ENCODE measurements around the gene TGFBI.
"Not testable (repeated sequence)": the region's sequence is repeated elsewhere in the genome, so short reads cannot be mapped to it uniquely, and the experiment has no call there.

TGFBI gene

DNA sequence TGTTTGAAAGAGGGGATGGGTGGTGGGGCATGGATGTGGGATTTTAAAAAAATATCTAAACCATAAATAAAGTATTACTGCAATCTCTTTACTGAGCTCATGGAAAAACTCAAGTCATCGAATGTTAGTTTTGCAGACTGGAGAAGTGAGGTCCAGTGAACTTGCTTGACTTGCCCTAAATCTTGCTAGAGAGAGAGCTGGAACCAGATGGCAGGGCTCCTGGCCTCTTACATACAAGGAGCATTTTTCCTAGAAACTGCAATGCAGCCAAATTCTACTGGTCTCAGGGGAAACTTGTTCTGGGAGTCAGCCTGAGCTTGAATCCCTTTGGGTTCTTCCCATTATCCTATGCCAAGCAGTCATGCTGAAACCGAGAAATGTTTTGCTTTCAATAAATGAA, 2.9 kb upstream of the TGFBI start:
- DNase-seq (ENCODE audit: low spot score) = no peak

DNA sequence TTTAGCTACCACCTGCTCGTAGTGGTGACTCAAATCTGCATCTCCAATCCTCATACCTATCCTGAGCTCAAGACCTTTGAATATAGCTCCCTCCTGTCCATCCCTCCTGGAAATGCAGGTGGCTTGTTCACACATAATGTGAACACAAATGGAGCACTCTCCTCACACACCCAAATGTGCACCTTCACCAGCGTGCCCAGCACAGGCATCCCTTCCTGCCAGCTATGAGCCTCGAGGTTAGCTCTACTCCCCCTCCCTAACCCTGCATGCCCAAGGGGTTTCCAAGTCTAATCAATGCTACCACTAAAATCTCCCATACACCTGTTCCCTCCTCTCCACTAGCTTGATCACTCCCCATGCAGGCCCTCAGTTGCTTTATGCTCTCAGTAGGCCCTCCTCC, 2.2 kb upstream of the TGFBI start:
- DNase-seq (ENCODE audit: low spot score) = no peak

DNA sequence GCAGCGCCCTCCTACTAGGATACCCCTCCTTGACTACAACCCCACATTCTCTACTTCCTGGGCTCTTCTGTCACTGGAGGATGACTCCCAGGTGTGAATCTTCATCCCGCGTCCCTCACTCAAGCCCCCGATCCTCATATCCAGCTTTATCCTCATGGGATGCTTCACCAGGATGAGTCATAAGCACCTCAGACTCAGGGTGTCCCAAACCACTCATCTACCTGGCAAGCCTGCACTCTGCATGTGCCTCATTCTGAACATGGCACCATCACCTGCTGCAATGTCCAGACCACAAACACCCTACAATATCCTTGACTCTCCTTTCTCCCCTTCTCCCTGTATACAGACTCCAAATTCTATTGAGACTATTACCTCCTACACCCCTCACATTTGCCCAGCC, 1.5 kb upstream of the TGFBI start:
- no peak for DNase-seq (ENCODE audit: low spot score)

DNA sequence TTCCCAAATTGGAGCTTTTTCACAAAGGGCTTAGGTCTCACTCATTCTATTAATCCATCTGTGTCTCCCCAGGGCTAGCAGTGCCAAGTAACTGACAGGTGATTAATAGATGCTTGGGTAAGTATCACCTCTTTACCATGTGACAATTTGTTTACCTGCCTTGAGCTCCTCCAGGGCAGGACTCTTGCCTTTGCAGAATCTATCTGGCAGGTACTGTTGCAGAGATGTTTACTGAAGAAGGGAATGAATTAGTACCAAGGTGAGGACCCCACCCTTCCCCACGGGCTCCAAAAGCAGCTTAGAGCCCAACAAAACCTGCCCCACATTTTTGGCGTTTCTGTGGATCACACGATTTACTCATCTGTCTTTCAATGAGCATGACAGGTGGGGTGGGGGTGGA, 698 bp upstream of the TGFBI start:
- DNase-seq (ENCODE audit: low spot score) = no peak

DNA sequence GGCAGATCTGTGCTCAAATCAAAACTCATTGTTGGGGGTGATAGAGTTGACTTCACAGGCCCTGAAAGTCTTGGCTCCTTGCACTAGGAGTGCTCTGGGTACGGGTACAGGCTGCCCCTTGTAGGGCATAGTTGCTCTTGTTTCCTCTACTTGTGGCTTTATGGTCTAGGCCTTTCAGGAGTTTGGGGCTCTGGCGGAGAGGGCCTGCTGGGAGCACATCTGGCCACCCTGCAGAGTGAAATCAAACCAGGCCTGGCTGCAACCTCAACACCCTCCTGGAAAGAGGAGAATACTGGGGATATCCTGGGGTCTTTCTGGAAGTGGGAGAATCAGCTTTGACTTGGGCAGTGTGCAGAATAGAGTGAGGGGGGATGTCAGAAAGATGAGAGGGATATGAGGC, 1.5 kb downstream of the TGFBI start:
- no peak for DNase-seq (ENCODE audit: low spot score)

DNA sequence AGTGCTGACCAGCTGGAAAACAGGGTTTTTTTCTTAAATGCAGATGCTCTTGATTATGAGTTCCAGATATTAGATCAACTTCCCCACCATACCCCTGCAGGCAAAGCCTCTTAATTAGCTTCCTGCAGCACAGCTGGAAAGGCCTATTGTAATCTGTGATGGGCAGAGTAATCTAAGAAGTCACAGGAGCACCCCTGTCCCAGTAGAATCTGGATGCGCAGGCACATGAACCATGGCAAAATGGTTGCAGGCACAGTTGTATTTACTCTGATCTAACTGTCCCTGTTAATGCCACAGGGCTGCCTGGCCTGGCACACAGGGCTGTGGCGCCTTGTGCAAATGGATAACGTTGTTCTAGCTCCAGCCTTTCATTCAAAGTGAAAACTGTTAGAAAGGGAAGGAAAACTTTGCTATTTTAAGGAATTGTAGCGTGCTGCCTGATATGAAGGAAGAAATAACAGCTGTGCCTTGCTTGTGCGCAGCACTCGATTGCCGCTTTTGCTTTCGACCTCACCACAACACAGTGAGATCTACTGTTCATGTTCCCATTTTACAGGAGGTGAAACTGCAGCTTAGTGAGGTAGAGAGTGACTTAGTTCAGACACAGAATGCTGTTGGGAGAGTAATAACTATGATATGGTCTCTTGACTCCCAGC, 2.3 kb downstream of the TGFBI start:
- DNase-seq (ENCODE audit: low spot score) = no peak

DNA sequence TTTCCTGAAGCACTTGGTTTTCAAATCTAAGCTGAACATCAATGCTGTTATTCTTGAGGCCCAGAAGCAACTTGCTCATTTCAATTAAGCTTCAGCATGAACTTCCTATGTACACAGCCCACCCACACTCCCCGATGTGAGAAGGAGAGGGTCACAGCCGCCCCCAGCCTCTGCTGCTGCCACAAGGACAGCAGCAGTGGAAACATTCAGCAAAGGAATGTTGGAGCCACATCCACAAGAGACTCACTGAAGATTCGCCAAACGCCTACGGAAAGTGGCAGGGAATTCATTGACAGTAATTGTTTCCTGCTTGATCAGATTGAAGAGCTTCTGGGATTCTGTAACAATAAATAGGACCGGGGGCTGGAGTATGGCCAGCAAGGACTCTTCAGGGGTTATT, 2.9 kb downstream of the TGFBI start:
- DNase-seq (ENCODE audit: low spot score) = no peak

DNA sequence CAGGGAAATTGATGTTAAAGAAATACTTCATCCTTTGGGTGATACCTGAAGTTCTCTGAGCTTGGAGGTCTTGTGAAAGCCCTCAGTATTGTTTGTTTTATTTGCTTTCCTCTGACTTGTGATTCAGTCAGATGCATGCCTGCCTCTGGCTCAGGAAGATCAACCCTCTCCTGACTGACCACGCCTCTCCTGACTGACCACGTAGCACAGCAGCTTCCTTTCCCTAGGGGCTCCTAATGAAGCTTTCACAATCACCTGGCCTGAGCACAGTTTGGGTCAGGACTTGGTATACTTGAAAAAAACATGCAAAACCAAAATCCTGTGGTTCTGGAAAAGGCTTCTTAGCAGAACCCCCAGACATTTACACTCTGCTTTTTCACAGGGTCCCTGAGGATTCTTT, 3.8 kb downstream of the TGFBI start:
- no peak for DNase-seq (ENCODE audit: low spot score)

DNA sequence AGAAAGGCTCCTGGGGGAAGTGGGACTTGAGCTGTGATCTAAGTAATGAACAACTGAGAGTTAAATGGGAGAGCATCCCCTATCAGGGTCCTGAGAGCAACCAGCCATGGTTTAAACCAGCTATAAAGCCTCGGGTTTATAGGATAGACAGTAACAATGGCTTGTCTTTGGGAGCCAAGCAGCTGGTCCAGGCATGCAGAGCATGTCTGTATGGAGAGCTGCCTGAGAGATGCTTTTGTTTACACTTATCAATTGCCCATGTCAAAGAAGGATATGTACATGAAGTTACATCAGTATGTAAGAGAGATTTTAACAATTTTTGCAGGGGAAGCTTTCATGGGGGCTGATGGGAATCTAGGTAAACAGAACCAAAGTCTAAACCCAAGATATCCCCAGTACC, 4.4 kb downstream of the TGFBI start:
- DNase-seq (ENCODE audit: low spot score) = no peak

DNA sequence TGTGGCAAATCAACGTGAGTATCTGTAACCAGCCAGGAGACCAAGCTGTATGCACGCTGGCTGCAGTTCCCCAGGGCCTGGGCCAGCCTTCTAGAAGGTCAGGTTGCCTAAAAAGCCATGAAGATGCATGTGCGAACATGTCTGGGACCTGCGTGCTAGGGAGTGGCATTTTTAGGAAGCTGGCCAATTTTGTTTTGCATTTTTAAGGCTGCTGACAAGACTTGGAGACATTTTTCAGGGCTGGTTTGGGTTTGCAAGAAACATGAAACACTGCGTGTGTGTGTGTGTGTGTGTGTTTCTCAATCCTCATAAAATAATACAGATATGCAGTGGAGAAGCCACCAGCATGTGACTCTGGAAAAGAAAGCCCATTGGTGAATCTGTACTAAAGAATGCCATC, 5.1 kb downstream of the TGFBI start:
- no peak for DNase-seq (ENCODE audit: low spot score)

DNA sequence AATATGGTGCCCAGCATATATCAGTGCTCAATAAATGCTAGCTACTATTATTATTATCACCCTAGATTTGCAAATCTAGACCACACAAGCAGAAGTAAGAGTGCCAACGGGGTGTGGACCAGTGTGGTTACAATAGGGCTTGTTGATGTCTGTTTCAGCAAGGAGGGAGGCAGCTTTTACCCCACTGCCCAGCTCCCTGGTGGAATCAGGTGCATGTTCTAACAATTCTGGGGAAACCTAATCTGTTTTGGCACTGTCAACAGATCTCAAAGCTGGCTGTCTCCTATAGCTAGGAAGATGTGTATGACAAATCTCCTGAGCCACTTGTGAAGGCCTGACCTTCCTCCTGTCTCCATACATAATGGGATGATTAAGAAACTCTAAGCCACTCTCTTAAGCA, 5.7 kb downstream of the TGFBI start:
- DNase-seq (ENCODE audit: low spot score) = no peak

DNA sequence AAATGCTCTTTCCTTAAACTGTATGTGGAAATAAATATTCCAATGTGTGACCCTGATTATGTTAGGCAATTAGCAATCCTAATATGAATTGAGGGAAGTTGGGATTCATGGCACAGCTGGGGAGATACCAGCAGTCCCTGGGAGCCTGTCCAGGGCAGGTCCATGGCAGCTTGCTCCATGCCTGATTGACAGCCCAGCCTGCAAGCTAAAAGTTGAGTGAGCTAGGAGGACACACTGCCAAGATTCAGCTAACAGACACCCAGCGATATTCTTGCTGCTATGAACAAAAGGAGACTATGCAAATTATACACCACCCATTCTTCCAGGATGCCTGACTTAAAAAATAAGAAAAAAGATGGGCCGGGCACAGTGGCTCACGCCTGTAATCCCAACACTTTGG, 6.2 kb downstream of the TGFBI start:
- DNase-seq (ENCODE audit: low spot score) = no peak

DNA sequence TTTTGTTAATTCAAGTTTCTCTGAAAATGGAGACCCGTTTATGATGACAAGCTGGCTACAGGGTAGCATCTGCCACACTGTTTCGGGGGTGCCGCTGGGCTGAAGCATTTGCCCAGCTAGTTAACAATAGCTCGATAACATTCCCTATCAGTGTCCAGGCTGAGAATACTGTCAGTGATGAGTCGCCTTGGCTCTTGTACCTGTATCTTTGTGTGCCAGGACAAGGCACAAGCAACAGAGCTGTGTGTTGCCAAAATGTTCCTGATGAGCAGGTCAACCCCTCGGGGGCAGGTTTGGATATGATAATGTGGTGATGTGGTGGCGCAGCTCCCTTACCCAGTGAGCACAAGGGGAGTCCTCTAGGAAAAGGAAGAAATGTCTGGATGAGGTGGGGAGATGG, 7.0 kb downstream of the TGFBI start:
- no peak for DNase-seq (ENCODE audit: low spot score)

DNA sequence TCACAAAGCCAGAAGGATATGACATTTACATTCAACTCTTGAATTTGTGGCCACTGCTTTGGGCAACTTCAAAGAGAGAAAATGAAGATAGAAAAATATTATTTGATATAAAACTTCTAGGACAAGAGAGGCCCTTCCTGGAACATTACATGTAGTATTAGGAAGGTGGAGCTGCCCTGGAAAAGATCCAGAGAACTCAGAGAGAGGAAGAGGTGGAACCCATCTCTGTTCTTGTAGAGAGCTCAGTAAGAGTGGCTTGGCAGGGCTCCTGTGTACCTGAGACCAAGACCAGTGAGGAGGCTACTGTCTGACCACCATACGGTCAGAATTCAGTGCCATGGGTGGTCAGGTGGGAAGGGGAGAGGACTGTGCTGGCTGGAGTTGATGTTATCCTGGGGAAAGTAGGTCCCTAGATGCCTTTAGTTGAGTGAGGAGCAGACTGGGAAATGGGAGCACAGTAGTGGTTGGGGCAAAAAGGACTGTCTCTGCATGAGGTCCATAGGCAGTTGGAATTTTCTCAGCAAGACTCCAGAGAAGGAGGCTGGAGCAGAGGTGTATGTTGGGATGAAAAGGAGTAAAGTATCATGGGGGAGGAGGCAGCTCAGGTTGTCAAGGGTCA, 7.6 kb downstream of the TGFBI start:
- DNase-seq (ENCODE audit: low spot score) = no peak

DNA sequence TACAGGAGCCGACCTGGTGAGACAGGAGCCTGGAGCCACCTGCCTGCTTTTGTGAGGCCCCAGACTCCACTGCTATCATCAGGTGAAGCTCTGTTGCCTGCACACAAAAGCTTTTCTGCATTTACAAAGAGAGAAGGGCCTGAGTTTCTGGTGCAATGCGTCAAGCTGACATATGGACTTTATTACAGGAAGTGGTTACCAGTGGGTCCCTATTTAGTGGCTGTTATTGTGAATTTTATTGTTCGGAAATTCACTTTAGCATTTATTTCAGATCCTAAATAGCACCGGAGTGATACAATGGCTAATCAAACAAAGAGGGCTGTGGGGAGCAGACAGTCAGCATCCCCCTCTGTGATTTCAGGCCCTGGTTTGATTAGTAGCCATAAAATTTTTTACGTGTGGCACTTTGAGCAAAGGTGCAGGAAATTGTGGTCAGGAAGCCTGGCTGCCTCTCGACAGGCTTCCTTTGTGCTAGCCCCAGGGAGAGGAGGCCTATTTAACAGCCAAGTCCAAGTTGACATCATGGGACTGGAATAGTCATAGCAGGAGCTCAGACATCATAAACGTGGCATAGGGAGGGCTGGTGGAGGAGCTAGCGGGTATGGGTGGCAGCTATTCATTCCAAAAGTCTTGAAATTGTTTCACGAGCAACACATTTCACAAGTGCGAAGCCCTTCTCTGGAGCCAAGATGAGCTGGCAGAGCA, 8.4 kb downstream of the TGFBI start:
- no peak for DNase-seq (ENCODE audit: low spot score)

DNA sequence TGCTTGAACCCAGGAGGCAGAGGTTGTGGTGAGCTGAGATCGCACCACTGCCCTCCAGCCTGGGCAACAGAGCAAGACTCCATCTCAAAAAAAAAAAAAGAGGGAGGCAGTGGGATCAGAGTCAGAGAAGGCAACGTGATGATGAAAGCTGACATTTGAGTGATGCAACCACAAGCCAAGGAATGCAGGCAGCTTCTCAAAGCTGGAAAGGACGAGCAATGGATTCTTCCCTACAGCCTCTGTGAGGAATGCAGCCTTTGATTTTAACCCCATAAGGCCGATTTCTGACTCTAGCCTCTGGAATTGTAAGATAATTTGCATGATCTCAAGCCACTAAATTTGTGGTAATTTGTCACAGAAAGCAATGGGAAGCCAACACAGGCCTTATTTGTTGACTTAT, 9.8 kb downstream of the TGFBI start:
- DNase-seq (ENCODE audit: low spot score) = no peak

DNA sequence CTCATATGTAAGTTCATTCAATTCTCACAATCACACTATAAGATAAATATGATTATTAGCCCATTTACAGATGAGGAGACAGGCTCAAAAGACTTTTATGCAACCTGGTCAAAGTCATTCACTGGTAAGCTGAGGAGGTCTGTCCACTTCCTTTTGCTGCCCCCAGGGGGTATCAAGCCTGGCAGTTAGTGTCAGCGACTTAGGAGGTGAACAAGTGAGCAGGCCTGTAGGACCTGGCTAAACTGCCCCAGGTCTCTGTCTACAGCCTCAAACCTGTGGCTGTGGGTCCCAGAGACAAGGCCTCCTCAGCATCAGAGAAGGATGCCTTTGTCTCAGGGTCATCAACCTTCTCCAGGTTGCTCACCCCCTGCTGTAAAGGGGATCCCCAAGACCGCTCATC, 10.4 kb downstream of the TGFBI start:
- no peak for DNase-seq (ENCODE audit: low spot score)

DNA sequence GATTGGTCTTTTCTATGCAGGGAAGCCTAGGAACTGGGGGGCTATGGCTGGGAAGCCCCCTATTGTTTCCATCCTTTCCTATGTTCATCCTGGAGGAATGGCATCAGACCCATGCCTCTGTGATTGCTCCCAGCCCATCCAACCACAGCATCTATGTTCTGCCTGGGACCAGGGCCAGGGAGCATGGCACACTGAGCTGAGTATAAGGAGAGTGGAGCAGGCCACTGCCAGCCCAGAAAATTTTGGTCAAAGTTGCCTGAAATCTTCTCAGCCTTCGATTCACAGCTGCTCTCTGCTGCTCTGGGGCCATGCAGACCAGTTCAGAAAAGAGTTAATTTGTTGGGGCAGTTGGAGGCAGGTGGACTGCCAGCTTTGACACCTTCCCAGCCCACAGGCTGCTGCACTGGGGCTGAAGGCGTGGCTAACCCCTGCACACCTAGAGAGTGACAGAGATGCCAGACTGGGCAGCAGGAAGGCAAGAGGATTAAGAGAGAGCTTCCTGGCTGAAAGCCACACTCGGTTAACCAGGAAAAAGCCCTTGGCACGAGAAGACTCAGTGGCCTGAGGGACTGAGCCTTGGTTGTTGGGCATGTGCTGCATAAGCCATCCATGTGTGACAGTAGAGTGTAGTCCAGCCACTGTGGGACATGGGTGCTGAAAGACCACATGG, 12.1 kb downstream of the TGFBI start:
- DNase-seq (ENCODE audit: low spot score) = no peak

DNA sequence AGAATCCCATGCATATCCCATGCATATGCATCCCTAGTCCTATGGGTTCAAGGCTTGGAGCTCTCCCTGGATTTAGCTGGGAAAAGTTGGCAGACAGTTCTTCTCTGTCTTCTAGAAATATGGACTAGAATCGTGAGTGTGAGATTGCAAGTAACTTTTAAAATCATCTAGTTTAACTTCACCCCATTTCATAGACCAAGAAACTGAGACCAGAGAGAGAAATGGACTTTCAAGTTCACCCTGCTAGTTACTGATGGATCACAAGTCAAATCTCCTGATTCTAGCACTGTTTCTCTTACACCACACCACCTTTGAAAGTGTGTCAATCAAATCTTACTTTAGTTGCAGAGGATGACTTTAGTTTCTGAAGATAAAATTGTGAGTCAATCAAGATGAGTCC, 13.4 kb downstream of the TGFBI start:
- DNase-seq (ENCODE audit: low spot score) = no peak

DNA sequence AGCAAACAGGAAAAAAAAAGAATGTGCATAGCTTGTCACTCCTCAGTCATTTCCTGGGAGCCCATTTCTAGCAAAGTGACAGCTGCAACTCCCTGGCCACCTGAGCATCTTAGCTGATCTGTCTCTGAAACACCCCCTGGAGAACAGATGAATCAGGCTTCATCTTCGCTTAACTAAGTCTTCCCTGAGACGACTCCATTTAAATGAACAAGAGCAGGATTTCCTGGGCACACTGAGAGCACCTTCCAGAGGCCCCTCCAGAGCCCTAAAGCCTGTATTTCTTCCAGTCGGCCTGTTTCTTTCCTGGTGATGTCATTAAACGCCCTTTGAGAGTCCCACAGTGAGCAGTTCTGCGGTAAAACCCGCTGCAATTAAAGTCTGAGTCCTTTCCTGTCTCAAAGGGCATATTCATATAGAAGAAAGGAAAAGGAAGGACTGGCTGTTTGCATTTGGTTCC, 13.9 kb downstream of the TGFBI start:
- DNase-seq (ENCODE audit: low spot score) = no peak

DNA sequence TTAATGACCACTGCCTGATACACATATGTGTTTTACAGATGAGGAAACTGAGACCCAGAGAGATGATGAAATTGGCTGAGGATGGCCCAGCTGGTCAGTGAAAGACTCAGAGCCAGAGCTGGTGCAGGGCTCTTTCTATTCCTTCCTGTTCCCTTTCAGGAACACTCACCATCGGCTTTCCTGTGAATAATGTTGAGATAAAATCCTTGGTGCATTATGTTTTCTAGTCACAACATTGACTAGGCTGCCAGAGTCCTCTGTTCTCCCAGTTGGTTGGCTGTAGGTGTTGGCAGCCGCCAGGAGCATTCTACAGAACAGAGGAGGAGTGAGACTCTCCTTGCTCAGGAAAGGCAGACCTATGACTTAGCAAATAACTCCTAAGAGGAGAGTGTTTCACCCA, 14.8 kb downstream of the TGFBI start:
- DNase-seq (ENCODE audit: low spot score) = no peak

DNA sequence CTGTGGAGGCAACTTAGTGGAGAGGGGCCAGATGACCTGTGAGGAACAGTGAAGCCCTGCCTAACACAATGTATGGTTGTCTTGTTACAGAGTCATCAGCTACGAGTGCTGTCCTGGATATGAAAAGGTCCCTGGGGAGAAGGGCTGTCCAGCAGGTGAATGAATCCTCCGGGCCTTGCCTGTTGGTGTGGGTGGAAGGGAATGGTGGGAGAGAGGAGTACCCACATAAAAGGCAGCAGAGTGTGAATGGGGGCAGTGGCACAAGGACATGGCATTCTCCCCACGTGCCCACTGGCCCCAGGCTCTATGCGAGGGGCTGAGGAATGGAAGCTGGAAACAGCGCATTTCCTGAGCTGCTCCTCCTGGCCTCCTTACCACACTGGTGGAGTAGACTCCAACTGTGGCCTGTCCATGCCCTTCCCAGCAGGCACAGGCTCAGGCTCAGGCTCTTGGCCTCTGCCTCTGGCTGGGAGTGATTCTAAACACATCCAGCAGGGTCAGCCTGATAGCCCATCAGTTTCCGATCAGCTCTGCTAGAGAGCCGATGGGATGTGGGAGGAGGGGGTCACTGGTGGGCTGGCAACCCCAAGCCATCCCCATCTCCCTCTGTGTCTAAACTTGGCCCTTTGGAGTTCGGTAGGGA, 15.3 kb downstream of the TGFBI start:
- no peak for DNase-seq (ENCODE audit: low spot score)

DNA sequence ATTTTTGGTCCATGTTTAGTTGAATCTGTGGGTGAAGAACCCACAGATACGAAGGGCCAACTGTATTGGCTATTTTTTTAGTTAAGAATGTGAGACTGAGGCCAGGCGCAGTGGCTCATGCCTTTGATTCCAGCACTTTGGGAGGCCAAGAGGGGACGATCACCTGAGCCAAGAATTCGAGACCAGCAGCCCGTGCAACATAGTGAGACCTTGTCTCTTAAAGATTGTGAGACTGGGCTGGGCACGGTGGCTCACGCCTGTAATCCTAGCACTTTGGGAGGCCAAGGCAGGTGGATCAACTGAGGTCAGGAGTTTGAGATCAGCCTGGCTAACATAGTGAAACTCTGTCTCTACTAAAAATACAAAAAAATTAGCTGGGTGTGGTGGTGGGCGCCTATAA, 16.2 kb downstream of the TGFBI start:
- DNase-seq (ENCODE audit: low spot score) = not testable (repeated sequence)

Measured in globus pallidus (tissue), 1 donor.